NCI-H2196 (cell line): ENCODE data around the gene BLVRA.

ENCODE experiments used
- DNase-seq: peaks from one replicate; lab custom pipeline; 2025; ENCODE audit not compliant: unreplicated experiment; lab: John Stamatoyannopoulos, UW

The BLVRA gene

DNA sequence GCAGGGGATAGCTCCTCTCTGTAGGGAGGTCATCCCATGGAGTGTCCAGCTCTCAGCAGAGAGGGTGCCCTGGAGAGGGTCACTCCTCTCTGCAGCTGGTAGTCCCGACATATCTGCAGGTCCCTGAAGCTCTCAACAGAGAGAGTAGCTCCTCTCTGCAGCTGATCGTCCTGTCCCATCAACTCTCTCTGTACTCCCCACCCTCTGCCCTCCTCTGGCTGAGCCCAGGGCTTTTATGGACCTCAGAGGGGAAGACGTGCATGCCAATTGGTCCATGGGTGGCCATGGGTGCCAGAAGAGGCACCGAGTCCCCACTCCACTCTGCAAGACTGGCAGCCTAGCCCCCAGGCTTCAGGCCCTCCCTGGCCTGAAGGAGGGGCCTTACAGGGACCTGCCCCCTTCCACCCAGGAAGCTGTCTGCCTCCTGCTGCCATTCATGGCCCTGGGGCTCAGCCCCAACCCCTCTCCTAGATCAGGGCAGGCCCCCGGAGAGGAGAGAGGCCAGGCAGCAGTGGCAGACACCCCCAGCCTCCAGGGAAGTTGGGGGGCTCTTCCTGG lies 9.0 kb upstream of the BLVRA start:
- no peak for DNase-seq

DNA sequence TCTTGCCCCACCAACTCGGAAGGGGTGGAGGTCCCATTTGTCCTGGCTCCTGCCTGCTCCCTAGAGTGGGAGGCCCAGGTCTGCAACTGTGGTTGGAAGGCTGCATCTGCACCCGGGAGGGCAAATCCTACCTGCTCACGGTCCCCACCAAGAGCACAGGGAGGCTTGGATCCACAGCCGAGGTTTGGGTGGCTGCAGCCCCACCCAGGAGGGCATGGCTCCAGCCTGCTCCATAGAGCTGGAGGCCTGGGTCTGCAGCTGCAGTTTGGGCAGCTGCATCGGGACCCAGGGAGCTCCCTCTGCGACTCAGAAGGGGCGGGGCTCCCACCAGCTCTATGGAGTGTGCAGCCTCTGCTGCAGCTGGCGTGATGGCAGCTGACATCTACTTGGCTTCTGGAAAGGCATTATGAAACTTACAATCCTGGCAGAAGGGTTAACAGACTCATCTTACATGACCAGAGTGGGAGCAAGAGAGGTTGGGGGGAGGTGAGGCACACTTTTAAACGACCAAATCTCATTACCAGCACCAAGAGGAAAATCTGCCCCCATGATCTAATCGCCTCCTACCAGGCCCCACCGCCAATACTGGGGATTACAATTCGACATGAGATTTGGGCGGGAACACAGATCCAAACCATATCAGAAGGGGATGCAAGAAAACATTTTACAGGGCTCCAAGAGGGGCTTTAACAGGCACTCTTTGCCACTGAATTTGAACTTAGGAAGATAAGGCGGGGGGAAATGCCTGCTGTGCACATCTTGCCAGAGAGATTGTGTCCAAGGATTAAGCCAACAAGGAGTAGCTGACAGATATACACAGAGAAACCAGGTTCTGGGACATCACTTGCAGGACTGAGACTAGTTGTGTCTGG lies 8.2 kb upstream of the BLVRA start:
- DNase-seq, result no peak

DNA sequence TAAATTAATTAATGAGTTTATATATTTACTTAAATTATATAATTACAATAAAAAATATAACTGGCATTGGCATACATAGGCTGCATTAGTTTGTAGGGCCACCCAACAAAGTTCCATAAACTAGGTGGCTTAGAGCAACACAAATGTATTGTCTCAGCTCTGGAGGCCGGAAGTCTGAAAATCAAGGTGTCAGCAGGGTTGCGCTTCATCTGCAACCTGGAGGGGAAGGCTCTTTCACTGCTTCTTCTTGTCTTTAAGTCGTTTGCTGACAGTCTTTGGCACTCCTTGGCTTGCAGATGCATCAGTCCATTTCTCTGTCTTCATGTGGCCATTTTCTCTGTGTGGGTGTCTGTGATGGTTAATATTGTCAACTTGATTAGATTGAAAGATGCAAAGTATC lies 6.1 kb upstream of the BLVRA start:
- no peak for DNase-seq

DNA sequence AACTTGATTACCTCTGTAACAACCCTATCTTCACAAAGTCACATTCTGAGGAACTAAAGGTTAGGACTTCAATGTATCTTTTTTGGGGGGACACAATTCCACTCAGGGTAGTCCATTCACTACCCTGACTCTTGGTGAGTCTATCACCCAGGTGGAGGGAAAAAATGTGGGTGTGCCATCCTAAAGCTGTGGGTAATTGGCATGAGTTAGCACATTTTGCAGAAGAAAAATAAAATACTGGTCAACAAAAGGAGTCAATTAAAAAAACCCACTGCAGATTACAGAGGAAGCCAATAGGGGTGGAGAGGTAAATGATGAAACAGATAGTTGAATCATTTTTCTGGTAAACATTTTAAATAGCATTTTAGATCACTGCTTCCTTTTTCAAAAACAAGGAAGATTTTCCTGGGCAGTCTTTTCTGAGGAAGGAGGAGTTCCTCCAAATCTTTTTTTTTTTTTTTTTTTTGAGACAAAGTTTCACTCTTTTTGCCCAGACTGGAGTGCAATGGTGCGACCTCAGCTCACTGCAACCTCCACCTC lies 5.1 kb upstream of the BLVRA start:
- no peak for DNase-seq

DNA sequence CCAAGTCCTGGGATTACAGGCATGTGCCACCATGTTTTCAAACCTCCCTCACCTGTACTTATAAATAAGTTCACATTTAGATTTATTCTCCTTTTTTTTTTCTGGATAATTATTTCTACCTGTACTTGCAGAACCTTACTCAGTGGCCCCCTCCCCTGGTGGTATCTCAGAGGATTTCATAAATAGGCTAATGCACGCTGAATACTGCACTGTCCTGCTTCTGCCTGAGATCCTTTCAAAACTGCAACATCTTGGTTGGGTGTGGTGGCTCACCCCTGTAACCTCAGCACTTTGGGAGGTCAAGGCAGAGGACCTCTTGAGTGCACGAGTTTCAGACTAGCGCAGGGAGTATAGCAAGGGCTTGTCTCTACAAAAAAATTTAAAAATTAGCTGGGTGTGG lies 4.6 kb upstream of the BLVRA start:
- DNase-seq, result no peak

DNA sequence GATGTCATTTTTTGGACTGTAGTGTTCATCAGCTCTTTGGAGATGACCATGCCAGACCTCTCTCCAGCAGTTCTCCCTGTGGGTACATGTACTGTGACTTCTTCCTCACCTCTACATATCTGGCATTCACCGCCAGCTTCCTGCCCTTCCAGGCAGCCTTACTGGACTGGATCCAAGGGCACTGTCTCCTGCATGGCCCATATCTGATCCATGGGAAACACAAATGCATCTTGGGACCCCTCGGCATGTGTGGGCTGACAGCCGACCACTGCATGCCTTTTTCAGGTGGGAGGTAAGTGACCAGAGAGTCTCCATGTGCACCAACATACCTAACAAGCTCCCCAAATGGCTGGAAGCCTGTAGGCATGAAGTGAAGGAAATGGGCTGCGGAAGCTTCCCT lies 3.9 kb upstream of the BLVRA start:
- DNase-seq, result no peak

DNA sequence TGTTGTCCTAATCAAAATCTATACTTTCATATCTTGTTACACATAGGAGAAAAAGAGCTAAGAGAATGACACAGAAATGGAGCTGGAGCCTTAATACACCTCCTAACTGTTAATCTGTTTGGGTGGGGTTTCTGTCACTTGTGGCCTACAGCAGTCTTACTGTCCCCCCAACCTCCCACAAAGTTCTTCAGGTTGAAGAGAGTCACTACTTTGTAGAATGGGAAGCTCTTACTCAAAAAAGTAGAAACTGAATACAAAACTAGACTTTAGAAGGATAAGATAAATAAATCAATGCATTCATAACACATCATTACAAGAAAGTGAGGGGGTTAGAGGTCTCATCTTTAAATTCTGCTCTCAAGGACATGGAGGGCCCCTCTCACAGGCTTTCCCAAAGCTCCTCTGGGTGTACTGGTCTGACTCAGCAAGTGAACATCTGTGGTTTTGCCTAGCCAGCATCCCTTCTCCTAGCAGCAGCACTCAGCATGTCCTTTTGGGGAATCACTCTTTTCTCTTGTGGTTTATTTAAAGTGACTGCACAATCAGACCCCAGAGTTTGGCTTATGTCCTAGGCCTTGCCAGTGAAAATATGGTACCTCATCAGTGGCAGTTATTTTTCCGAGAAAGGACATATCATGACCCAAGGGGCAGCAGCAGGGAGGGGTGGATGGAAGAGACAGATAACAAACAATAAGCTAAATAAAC lies 2.0 kb upstream of the BLVRA start:
- no peak for DNase-seq

DNA sequence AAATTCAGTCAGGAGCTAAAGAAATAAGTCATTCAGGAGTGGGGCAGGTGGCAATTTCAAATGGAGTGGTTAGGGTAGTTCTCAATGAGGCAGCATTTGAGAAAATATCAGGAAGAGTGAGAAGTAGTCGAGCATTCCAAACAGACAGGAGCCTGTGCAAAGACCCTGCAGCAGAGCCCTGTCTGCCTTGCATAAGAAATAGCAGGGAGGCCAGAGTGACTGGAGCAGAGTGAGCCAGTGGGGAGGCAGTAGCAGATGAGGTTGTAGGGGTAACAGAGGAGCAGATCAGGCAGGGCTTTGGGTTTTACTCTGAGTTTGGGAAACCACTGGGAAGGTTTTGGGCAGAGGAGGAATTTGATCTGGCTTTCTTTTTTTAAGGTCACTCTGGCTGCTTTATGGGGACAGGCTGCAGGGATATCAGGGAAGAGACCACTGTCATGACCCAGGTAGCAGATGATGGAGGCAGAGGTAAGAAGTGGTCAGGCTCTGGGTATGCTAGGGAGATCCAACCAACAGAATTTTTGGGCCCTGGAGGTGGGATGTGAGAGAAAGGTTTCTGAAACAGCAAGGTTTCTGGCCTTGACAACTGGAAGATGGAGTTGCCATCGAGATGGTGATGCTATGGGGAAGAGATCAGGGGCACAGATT lies 1.3 kb upstream of the BLVRA start:
- DNase-seq, result no peak

DNA sequence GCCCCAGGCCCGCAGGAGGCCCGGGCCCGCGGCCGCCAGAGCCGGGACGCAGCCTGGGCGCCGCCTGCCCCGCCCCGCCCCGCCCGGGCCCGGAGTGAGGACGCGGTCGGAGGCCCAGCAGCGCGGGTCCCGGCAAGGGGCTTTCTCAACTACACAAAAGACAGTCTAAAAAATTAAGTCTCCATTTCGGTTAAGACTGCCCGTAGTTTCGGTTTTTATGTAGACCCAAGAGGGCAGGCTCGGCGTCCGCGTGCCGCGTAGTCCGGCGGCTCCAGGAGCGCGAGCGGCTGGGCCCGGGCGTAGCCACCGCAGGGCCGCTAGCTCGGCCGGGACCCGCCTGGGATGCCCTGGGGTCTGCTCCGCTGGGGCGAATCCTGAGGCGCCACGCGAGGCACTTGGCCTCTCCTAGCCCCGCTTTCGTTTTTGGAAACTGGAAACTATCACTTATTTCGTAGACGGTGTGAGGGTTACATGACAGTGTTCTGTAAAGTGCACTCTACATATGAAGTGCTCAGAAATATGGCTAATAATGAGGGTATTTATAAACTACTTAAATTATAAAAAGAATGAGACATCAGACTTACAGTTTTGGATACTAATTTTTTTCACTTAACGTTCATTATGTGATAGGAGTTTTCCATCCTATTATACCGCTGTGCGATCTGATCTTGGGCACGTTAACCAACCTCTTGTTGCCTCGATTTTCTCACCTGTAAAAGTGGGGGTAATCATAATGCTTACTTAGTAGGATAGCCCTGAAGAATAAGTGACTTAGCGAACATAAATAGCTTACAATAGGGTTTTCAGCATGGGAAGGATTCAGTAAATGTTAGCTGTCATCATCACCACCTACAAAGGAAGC lies 573 bp downstream of the BLVRA start:
- DNase-seq, result peak; percentile 24

DNA sequence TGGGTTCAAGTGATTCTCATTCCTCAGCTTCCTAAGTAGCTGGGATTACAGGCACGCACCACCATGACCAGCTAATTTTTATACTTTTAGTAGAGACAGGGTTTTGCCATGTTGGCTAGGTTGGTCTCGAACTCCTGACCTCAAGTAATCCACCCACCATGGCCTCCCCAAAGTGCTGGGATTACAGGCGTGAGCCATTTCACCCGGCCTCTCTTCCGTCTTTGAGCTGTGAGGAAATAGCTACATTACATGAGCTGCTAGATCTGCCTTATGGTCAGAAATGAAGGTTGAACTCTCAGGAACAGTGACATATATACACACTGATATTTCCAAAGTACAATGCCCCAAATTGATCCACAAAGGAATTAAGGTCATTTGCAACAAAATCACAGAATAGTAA lies 2.4 kb downstream of the BLVRA start:
- no peak for DNase-seq

DNA sequence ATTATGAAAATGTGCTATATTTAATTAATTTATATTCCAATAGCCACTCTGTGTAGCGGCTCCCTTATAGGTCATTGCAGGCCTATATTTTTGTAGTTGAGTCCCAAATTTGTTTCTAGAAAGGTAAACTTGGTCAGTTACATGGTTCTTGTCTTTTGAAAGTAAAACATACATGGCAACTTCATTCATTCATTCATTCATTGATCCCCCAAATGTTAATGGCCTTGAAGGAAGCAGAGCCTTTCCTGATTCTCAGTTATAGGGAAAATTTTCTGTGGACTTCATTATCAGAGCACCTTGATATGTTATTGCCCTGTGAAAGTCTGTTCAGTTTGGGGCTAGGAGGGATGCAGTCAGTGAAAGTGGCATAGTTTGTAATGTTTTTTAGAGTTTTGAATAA lies 2.9 kb downstream of the BLVRA start:
- DNase-seq, result no peak

DNA sequence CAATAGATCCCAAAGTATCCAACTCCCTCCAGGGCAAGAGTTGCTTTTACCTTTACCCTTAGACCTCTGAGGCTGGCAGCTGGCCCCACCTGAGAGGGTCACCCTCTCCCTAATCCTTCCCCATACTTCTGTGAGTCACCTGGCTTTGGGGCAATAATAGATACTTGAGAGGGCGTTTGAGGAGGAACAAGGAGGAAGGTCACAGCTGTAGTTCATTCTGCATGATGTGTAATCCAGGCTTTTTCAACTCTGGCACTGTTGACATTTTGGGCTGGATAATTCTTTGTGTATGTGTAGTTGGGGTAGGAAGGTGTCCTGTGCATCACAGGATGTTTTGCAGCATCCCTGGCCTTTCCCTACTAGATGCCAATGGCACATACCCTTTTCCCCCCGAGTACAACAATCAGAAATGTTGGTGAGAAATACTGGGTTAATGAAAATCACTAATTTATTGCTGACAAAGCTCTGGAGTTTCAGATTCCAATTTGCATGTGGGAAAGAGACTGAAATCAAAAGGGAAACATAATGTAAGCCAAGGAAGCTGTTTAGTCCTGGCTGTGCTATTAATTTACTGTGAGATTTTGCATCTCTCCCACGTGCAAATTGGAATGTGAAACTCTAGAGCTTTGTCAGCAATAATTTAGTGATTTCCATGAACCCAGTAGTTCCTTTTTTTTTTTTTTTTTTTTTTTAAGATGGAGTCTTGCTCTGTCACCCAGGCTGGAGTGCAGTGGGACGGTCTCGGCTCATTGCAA lies 3.6 kb downstream of the BLVRA start:
- DNase-seq, result no peak

DNA sequence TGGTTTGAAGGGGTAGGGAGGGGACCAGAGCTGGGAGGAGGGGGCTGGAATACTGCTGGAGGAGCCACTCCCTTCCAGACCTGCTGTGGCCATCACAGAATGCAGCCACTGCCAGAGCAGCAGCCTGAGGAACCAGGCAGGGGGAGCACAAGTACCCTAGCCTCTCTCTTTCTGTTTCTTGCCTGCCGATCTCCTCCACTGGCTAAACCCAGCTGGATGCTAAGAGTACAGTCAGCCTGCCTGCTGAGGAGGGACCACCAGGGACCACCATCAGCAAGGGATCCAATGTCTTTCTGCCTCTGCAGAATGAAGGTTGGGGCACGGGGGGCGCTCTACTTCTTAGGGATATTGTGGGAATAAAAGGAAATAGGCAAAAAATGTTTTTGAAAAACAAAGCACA lies 4.7 kb downstream of the BLVRA start:
- no peak for DNase-seq

DNA sequence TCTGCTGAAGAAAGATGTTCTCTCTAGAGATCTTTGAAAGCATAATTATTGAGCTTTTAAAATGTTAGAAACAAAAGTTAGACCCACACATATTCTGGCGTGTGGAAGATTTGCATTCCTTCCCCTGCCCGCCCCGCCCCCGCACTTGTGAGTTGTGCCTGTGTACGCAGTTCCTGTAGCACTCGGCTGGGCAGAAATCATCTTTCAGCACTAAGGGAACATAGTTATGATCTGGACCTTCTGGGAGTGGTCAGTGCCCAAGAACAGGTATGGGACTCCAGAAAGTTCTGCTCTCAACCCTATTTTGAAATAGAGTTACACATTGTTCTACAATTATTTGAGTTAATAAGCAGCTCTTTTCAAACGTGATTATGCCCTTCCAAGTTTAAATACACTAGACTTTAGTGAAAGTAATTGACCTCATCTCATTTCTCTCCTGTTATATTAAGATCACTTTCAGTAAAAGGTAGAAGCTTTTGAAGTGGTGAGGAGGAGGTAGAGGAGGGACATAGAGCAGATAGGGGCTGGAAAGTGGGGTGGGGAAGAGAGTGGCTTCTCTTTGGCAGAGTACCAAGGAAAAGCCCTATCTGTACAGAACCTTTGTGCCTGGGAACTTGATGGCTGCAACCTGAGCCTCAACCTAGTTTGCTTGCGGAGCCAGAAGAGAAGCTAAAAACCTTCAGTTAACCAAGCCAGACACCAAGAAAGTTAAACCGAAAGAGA lies 5.7 kb downstream of the BLVRA start:
- DNase-seq, result no peak

DNA sequence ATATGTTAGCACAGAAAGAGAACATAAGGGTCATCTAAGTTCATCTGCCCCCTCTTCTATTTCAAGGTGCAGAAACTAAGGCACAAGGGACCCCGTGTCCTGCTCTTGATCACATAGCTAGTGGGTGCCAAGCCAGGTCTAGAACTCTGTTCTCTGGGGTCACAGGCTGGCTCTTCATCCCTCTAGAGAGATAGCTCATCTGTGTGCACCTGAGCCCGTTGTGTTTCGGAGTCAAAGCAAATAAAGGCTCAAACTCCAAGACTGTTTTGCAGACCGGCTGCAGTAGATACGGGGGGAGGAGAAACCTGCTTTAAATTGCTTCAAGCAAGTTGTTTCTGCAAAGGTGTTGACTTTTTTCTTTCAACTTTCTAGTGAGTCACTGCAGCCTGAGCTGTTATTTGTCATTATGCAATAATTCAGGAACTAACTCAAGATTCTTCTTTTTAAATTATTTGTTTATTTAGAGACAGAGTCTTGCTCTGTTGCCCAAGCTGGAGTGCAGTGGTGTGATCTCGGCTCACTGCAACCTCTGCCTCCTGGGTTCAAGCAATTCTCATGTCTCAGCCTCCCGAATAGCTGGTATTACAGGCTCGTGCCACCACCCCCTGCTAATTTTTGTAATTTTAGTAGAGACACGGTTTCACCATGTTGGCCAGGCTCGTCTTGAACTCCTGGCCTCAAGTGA lies 6.5 kb downstream of the BLVRA start:
- DNase-seq, result no peak

DNA sequence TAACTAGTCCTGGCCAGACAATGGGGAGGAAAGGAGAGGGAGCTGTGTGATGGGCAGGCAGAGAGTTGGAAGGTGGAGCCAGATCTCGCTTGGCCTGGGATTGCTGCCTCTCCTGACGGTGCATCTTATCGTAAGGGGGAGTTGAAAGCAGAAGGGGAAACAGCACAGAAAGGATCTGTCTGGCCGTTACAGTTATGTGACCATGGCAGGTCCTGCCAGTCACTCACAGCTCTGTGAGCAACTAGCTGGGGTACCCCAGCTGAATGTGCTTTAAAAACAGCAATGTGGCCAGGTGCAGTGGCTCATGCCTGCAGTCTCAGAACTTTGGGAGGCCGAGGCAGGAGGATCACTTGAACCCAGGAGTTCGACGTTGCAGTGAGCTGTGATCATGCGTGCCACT lies 8.1 kb downstream of the BLVRA start:
- no peak for DNase-seq

DNA sequence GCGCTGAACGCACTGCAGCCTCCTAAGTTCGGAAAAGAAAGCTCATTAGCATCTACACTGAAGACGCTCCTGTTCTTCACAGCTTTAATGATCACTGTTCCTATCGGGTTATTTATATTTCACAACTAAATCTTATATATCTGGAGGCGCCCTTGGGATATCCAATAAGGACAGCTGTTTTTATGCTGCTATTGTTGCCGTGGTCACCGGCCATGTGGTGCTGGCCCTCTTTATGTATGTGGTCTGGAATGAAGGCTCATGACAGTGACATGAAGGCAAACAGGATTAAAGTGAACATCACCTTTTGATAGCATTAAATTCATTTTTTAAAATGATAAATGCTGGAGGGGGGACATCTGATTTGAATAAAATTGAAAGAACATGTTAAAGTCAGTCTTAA lies 8.8 kb downstream of the BLVRA start:
- DNase-seq, result no peak

DNA sequence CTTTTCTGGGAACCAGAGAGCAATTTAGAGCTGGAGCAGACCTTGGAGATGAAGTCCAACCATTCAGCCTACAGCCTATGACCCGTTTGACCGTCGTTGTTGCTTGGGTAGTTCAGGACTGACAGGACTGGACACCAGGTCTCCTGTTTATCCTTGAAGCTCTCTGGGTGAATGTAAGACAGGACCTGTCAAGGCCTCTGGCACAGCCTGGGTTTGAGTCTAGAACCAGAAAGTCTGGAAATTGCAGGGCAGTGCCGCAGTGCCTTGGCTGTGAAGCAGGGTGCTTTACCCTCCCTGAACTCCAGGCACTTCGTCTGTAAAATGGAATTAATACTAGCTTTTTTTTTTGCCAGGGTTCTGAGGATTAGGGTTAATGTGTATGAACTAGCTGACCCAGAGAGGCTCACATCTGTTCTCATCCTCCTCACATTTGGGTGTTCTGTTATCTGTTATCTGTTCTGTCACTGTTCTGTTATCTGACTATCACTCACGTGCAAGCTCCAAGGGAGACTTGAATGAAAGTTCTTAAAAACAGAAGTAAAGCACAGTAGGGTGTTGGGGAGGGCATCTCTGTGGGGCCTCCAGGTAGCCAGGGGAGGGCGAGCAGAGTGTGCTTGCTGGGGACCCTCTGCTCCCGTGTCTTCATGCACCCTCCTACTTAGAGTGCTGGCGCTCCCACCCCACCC lies 9.9 kb downstream of the BLVRA start:
- DNase-seq, result no peak
